Stimulated activated CD8-positive, alpha-beta memory T cell treated with anti-CD3 and anti-CD28 coated beads, Interleukin-4, amount 100 ng/mL, for 1 hour (primary cell): ENCODE measurements around the gene COLQ.
"Not testable (repeated sequence)": the region's sequence is repeated elsewhere in the genome, so short reads cannot be mapped to it uniquely, and the experiment has no call there.

Experiments
- DNase-seq, 2 donors: peaks; one replicate each; pipeline ENCODE4 v3.0.0-alpha.2; 2020; ENCODE audit warnings: low read depth in 2 of 2, low spot score in 1 of 2

COLQ gene

GRCh38 chr3:15493436-15493835 lies 28.1 kb downstream of the COLQ start:
- no peak for DNase-seq

- DNase-seq, result no peak
These were observed 28.6 kb downstream of the COLQ start for GRCh38 chr3:15492847-15493360.

- DNase-seq, result no peak
These were observed 30.4 kb downstream of the COLQ start for GRCh38 chr3:15491143-15491542.

- no peak for DNase-seq
These were observed 31.3 kb downstream of the COLQ start for GRCh38 chr3:15490158-15490557.

GRCh38 chr3:15488002-15488401 lies 33.5 kb downstream of the COLQ start:
- no peak for DNase-seq

- DNase-seq, result no peak
These were observed 34.5 kb downstream of the COLQ start for GRCh38 chr3:15486979-15487378.

GRCh38 chr3:15486020-15486419 lies 35.5 kb downstream of the COLQ start:
- DNase-seq, result no peak

- DNase-seq, result not testable (repeated sequence)
These were observed 37.0 kb downstream of the COLQ start for GRCh38 chr3:15484551-15484950.

- DNase-seq, result no peak
These were observed 41.9 kb downstream of the COLQ start for GRCh38 chr3:15479400-15480224.

- no peak for DNase-seq
These were observed 42.9 kb downstream of the COLQ start for GRCh38 chr3:15478640-15478979.

- no peak for DNase-seq
These were observed 43.4 kb downstream of the COLQ start for GRCh38 chr3:15477951-15478639.

- no peak for DNase-seq
These were observed 45.1 kb downstream of the COLQ start for GRCh38 chr3:15476378-15476777.

GRCh38 chr3:15475161-15475560 lies 46.3 kb downstream of the COLQ start:
- no peak for DNase-seq

GRCh38 chr3:15471861-15472260 lies 49.6 kb downstream of the COLQ start:
- DNase-seq, result no peak

GRCh38 chr3:15470849-15471248 lies 50.7 kb downstream of the COLQ start:
- no peak for DNase-seq

GRCh38 chr3:15470261-15470660 lies 51.2 kb downstream of the COLQ start:
- no peak for DNase-seq

GRCh38 chr3:15467227-15468181 lies 54.0 kb downstream of the COLQ start:
- no peak for DNase-seq

GRCh38 chr3:15465876-15466585 lies 55.5 kb downstream of the COLQ start:
- no peak for DNase-seq

GRCh38 chr3:15462451-15462850 lies 59.1 kb downstream of the COLQ start:
- DNase-seq, result no peak

- DNase-seq, result no peak
These were observed 60.5 kb downstream of the COLQ start for GRCh38 chr3:15460891-15461531.
